GM12878 (cell line): ENCODE measurements around the gene SDHAF1. TPM values are rescaled to one million over a fixed set of nuclear protein-coding genes. Genes with fewer than 3 reads are reported as not detected.

ENCODE experiments used
- DPF2 ChIP-seq: fragments of 450-650 bp; IDR thresholded peaks from 2 replicates; pipeline ENCODE4 v1.6.1; 2017; ENCODE audit warnings: mild to moderate bottlenecking
- LARP7 ChIP-seq: fragments of 450-650 bp; IDR thresholded peaks from 2 replicates; pipeline ENCODE4 v1.6.1; 2017; ENCODE audit warnings: mild to moderate bottlenecking
- PKNOX1 ChIP-seq: fragments of 450-650 bp; IDR thresholded peaks from 2 replicates; pipeline ENCODE4 v1.6.1; 2016; ENCODE audit warnings: mild to moderate bottlenecking
- PML ChIP-seq: IDR thresholded peaks from 2 replicates; pipeline ENCODE4 v1.6.1; 2012; ENCODE audit warnings: low read length, inconsistent platforms
- TARDBP ChIP-seq: IDR thresholded peaks from 2 replicates; pipeline ENCODE4 v1.6.1; 2016; ENCODE audit warnings: borderline replicate concordance
- ZNF687 ChIP-seq: fragments of 450-650 bp; IDR thresholded peaks from 2 replicates; pipeline ENCODE4 v1.6.1; 2017; ENCODE audit warnings: mild to moderate bottlenecking, moderate library complexity
- polyA plus RNA-seq, 11 experiments: library from polyadenylated mRNA; depleted of rRNA in 4 of 11; unstranded in 6 of 11; stranded (reverse) in 5 of 11; fragments of >200 nt; fragmentation: Nextera tagmentation in 4 of 11; fragmentation: Illumina TruSeq in 1 of 11; extraction: Ambion mirVana in 4 of 11; extraction: Trizol in 1 of 11; gene quantifications; 1 replicate in 1 of 11; 2 replicates in 10 of 11; pipeline versions ENCODE4 v1.2.1 to v1.2.3, GENCODE V29; 2011 to 2016; ENCODE audit warnings: inconsistent platforms in 2 of 11, missing spikeins in 2 of 11, low read depth in 1 of 11
- total RNA-seq, 4 experiments: library from RNA; depleted of rRNA in 3 of 4; stranded (reverse); fragments of >200 nt in 3 of 4; fragmentation: Illumina TruSeq in 1 of 4; extraction: Trizol in 1 of 4; gene quantifications; 2 replicates each; pipeline versions ENCODE4 v1.2.1 to v1.2.3, GENCODE V29; 2013 to 2021
- TF ChIP-seq, protein P1 (sequence below): IDR thresholded peaks from 2 replicates; pipeline ENCODE4 v1.6.1; 2012; ENCODE audit warnings: improper control_type of control experiment, low read depth, low read length; ENCODE audit not compliant: insufficient replicate concordance
- TF ChIP-seq, protein P2 (sequence below), 3 experiments: IDR thresholded peaks in 2 of 3; conservative IDR thresholded peaks in 1 of 3; 2 replicates each; pipeline ENCODE4 v1.5.1; 2011; ENCODE audit warnings: low read depth in 3 of 3, low read length in 3 of 3, mild to moderate bottlenecking in 3 of 3, control low read depth in 2 of 3, moderate library complexity in 2 of 3, inconsistent platforms in 1 of 3, mixed read lengths in 1 of 3; ENCODE audit not compliant: control insufficient read depth in 2 of 3, insufficient read depth in 1 of 3; ENCODE audit errors: extremely low read depth in 1 of 3
- TF ChIP-seq, protein P3 (sequence below): fragments of 450-650 bp; formaldehyde crosslinking; IDR thresholded peaks from 2 replicates; pipeline ENCODE4 v1.5.0; 2022; ENCODE audit warnings: mild to moderate bottlenecking, missing genetic modification characterization

SDHAF1 gene
- total and polyA plus RNA-seq, 10 of the 15 experiments (the other 5 are each of a cell fraction or from before 2014, with no cell fraction given) = 0.74 to 45.6 (median 24.4) TPM

- TF ChIP-seq PKNOX1 = peak; percentile 87; the same call in 1 of the 2 replicates
- TF ChIP-seq ZNF687 = no peak
- TF ChIP-seq PML = peak; percentile 57; the same call in 1 of the 2 replicates
- no peak for TF ChIP-seq DPF2
- TF ChIP-seq LARP7 = peak; percentile 71; the same call in 1 of the 2 replicates
- TF ChIP-seq, protein P1, sequence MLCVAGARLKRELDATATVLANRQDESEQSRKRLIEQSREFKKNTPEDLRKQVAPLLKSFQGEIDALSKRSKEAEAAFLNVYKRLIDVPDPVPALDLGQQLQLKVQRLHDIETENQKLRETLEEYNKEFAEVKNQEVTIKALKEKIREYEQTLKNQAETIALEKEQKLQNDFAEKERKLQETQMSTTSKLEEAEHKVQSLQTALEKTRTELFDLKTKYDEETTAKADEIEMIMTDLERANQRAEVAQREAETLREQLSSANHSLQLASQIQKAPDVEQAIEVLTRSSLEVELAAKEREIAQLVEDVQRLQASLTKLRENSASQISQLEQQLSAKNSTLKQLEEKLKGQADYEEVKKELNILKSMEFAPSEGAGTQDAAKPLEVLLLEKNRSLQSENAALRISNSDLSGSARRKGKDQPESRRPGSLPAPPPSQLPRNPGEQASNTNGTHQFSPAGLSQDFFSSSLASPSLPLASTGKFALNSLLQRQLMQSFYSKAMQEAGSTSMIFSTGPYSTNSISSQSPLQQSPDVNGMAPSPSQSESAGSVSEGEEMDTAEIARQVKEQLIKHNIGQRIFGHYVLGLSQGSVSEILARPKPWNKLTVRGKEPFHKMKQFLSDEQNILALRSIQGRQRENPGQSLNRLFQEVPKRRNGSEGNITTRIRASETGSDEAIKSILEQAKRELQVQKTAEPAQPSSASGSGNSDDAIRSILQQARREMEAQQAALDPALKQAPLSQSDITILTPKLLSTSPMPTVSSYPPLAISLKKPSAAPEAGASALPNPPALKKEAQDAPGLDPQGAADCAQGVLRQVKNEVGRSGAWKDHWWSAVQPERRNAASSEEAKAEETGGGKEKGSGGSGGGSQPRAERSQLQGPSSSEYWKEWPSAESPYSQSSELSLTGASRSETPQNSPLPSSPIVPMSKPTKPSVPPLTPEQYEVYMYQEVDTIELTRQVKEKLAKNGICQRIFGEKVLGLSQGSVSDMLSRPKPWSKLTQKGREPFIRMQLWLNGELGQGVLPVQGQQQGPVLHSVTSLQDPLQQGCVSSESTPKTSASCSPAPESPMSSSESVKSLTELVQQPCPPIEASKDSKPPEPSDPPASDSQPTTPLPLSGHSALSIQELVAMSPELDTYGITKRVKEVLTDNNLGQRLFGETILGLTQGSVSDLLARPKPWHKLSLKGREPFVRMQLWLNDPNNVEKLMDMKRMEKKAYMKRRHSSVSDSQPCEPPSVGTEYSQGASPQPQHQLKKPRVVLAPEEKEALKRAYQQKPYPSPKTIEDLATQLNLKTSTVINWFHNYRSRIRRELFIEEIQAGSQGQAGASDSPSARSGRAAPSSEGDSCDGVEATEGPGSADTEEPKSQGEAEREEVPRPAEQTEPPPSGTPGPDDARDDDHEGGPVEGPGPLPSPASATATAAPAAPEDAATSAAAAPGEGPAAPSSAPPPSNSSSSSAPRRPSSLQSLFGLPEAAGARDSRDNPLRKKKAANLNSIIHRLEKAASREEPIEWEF = no peak
- TF ChIP-seq TARDBP = no peak
- TF ChIP-seq, protein P2, sequence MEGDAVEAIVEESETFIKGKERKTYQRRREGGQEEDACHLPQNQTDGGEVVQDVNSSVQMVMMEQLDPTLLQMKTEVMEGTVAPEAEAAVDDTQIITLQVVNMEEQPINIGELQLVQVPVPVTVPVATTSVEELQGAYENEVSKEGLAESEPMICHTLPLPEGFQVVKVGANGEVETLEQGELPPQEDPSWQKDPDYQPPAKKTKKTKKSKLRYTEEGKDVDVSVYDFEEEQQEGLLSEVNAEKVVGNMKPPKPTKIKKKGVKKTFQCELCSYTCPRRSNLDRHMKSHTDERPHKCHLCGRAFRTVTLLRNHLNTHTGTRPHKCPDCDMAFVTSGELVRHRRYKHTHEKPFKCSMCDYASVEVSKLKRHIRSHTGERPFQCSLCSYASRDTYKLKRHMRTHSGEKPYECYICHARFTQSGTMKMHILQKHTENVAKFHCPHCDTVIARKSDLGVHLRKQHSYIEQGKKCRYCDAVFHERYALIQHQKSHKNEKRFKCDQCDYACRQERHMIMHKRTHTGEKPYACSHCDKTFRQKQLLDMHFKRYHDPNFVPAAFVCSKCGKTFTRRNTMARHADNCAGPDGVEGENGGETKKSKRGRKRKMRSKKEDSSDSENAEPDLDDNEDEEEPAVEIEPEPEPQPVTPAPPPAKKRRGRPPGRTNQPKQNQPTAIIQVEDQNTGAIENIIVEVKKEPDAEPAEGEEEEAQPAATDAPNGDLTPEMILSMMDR (IDR thresholded peaks at IDR 0.05 in 2 of 3, conservative IDR thresholded peaks at IDR 0.05 in 1 of 3; ENCODE audit: control insufficient read depth in 2 of 3, extremely low read depth in 1 of 3, insufficient read depth in 1 of 3, low read depth in 3 of 3, low read length in 3 of 3) = no peak
- TF ChIP-seq, protein P3, sequence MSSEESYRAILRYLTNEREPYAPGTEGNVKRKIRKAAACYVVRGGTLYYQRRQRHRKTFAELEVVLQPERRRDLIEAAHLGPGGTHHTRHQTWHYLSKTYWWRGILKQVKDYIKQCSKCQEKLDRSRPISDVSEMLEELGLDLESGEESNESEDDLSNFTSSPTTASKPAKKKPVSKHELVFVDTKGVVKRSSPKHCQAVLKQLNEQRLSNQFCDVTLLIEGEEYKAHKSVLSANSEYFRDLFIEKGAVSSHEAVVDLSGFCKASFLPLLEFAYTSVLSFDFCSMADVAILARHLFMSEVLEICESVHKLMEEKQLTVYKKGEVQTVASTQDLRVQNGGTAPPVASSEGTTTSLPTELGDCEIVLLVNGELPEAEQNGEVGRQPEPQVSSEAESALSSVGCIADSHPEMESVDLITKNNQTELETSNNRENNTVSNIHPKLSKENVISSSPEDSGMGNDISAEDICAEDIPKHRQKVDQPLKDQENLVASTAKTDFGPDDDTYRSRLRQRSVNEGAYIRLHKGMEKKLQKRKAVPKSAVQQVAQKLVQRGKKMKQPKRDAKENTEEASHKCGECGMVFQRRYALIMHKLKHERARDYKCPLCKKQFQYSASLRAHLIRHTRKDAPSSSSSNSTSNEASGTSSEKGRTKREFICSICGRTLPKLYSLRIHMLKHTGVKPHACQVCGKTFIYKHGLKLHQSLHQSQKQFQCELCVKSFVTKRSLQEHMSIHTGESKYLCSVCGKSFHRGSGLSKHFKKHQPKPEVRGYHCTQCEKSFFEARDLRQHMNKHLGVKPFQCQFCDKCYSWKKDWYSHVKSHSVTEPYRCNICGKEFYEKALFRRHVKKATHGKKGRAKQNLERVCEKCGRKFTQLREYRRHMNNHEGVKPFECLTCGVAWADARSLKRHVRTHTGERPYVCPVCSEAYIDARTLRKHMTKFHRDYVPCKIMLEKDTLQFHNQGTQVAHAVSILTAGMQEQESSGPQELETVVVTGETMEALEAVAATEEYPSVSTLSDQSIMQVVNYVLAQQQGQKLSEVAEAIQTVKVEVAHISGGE (CRISPR knock-in tag) = no peak
These were observed 19.3 kb downstream of the SDHAF1 start, which contains the start of gene ALKBH6 (continued) for GRCh38 chr19:36014012-36014924.
